ENCODE measurements around the gene MAGEB6B.

DNA sequence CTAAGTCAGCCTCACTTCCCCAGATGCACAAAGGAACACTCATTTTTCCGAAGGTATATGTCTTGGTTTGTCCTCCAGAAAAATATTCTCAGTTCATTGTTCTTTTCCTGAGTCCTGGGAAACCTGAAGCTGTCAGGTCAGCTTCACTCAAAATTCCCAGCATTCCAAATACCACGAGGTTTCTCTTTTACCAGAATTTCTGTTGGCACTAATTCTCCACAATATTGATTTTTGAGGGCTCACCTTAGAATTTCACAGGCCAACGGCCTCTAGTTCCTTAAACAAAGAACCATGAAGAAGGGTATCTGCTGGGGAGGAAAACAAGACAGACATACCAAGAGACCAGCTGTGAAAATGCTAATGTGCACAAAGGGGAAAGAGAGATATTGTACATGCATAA, 47.6 kb downstream of the MAGEB6B start:
- TF ChIP-seq, protein P1, sequence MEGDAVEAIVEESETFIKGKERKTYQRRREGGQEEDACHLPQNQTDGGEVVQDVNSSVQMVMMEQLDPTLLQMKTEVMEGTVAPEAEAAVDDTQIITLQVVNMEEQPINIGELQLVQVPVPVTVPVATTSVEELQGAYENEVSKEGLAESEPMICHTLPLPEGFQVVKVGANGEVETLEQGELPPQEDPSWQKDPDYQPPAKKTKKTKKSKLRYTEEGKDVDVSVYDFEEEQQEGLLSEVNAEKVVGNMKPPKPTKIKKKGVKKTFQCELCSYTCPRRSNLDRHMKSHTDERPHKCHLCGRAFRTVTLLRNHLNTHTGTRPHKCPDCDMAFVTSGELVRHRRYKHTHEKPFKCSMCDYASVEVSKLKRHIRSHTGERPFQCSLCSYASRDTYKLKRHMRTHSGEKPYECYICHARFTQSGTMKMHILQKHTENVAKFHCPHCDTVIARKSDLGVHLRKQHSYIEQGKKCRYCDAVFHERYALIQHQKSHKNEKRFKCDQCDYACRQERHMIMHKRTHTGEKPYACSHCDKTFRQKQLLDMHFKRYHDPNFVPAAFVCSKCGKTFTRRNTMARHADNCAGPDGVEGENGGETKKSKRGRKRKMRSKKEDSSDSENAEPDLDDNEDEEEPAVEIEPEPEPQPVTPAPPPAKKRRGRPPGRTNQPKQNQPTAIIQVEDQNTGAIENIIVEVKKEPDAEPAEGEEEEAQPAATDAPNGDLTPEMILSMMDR (IDR thresholded peaks at IDR 0.05) = no peak
- TF ChIP-seq POLR2A (IDR thresholded peaks at IDR 0.05) = no peak

All from heart left ventricle (tissue), 13 donors.